Activated T-helper 1 cell treated with Interleukin-2 at 50 U/mL for 16 hours (primary cell): ENCODE measurements around the gene GXYLT2.
A peak's percentile ranks its signal among the peaks of the same experiment; 100 is the strongest.

Experiments used
- DNase-seq: peaks from one replicate; pipeline ENCODE4 v3.0.0-alpha.2; 2020; ENCODE audit warnings: low read depth

GXYLT2 gene, protein sequence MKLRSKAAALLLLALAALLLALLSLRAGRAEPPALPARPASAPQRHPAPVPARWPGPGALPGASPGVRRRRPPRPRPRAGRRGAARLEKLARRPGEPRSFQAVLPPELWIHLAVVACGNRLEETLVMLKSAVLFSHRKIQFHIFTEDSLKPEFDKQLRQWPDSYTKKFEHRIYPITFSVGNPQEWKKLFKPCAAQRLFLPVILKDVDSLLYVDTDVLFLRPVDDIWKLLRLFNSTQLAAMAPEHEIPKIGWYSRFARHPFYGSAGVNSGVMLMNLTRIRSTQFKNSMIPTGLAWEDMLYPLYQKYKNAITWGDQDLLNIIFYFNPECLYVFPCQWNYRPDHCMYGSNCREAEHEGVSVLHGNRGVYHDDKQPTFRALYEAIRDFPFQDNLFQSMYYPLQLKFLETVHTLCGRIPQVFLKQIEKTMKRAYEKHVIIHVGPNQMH

DNA sequence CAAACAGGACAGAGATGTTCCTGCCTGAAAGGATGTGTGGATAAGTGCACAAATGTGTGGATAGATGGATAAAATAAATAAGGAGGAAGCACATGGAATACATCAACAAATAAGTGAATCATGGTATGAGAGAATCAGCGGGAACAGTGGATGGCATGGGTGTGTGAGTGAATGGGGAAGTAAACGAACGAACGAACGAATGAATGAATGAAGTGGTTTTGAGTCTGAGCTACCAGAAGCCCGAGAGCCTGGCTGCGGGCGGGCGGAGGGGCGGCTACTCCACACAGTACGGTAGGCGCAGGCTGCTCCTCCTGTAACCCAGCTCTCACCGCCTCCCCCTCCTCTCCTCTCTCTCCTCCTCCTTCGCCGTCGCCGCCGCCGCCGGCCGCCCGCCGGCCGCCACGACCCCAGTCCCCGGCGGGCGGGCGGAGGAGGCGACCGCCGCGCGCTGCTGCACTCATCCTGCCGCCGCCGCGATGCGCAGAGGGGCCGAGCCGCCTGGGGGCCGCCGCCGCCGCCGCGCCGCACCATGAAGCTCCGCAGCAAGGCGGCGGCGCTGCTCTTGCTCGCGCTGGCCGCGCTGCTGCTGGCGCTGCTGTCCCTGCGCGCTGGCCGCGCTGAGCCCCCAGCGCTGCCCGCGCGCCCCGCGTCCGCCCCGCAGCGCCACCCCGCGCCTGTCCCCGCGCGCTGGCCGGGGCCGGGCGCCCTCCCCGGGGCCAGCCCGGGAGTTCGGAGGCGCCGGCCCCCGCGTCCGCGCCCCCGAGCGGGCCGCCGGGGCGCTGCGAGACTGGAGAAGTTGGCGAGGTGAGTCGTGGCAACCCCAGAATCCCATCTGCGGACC, at the start of gene GXYLT2:
GXYLT2 (plus strand) TSS at position 342 of the 841 bp plus-strand sequence; CDS start at position 530, 188 bp downstream.
- DNase-seq = no peak

DNA sequence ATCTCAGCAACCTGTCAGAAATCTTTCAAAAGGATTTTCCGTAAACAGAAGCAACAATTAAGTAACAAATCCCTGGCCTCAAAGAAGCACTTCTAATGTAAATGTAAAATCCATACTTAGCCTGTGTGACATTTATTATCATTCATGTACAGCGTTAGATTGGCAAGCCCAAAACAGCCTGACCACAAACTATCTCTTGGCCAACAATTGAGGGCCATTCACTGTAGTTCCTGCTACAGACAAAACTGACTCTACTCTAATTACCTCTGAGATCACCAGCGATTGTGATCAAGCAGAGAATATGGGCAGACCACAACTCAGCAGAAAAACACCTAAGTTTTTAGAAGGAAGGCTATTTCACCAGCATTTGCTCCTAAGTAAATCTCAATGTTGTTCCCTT, 48.8 kb upstream of the GXYLT2 start:
- no peak for DNase-seq

DNA sequence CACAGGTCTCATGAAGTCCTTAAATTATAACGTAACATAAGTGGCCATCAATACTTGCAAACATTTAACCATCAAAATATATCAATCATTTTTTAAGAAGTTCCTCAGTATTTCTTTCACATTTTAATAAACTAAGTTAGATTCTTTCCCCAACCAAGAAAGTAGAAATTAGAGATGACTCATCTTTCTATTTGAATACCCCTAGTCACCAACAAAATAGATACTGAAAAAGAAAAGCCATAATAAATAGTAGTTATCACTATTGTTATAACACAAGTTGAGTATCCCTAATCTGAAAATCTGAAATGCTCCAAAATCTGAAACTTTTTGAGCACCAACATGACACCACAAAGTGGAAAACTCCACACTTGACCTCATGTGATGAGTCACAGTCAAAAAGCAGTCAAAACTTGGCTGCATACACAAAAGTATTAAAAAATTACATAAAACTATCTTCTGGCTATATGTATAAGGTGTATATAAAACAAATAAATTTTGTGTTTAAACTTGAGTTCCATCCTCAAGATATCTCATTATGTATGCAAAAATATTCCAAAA, 43.3 kb upstream of the GXYLT2 start:
- DNase-seq = no peak

DNA sequence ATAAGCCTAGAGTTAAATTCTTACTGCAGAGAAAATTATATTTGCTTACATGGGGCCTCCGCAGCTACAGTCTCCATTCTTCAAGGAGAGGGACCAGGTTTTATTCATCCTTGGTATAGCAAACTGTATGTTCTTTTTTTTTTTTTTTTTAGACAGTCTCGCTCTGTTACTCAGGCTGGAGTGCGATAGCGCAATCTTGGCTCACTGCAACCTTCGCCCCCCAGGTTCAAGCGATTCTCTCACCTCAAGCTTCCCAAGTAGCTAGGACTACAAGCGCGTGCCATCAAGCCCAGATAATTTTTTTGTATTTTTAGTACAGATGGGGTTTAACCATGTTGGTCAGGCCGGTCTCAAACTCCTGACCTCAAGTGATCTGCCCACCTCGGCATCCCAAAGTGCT, 41.7 kb upstream of the GXYLT2 start:
- no peak for DNase-seq

DNA sequence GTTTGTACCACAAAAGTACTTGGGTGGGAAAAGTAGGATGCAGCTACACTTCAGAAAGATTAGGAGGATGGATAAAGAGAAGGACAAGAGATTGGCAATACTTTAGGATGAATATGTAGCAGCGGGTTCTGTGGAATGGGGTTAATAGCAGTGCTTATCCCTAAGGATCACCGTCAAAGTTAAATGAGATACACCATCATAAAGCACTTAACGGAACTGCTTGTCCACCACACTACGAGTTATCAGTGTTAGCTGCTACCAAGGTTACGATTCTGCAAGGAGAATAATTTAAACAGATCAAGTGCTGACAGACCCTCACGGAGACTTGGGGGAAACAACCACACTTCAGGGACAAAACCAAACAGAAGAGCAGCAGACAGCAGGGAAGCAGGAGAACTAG, 40.6 kb upstream of the GXYLT2 start:
- DNase-seq = no peak

DNA sequence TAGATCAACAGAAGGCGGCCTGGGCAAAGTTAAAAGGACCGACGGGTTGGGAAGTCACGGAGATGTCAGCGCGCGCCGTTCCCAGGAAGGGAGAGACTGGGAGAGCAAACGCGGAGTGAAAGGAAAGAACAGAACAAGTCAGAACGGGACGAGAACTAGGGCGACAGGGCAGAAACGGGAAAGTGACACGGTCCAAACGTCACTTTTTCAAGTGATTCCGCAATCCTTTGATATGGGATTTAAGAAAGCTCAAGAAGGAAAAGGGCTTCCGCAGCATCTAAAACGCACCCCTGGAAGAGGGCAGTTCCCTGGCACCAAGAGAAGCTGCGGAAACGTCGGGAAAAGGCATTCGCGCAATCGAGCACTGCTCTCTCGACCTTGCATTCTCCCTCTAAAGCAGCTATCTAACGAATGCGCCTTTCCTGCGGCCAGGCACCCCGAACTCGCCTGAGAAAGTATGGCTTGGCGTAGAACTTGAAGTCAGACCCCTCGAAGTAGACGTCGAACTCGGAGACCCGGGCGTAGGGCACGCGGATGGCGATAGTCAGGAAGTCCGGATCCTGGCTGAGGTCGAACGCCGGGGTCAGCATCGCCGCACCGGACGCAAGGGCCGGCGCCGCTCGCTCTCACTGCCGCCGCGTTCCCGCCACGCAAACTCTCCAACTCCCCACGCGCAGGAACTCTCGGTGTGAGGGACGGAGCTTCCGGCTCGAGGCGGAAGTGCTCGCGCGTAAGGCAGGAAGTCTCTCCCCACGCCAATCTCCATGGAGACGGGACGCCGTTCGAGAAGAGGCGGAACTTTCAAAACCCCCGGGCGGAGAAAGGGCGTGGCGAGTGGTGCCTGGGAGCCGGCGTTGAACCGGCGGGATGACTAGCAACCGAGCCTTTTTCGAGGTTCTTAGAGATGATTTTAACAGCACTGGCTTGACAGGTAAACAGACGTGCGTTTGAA, 39.8 kb upstream of the GXYLT2 start, which contains the start of gene SHQ1:
SHQ1 (minus strand) TSS at position 695 of the 952 bp plus-strand sequence; CDS start at position 590, 105 bp downstream.
- DNase-seq = peak; percentile 88

DNA sequence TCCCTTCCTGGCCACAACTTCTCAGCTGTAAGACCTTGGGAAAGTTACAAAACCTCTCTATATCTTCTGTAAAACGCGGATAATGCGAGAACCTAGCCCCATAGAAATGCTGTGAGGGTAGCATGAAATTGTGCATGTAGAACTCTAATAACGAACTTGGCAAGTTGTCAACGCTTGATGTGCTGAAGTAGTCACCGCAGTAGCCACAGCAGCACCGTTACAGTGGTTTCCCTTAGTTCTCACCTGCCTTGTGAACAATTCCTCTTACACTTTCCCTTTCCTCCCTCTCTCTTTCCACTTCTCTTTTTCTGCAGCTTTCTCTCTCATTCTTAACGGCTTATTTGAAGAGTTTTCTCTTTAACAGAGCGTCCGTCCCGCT, 39.2 kb upstream of the GXYLT2 start:
- no peak for DNase-seq

DNA sequence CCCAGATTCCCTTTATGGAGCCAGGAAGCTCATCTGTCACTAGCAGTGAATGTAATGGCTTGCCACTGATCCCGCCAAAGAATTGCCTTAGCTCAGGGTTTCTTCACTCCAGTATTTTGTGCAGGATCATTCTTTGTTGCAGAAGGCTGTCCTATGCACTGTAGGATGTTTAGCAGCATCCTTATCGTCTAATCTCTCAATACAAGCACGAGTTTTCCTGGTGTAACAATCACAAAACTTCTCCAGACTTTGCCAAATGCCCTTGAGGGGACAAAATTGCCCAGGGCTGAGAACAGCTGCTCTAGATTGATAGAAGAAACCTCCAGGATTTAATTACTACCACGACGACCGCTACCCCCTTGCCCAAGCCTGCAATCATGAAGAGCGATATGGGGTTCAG, 32.8 kb upstream of the GXYLT2 start:
- no peak for DNase-seq

DNA sequence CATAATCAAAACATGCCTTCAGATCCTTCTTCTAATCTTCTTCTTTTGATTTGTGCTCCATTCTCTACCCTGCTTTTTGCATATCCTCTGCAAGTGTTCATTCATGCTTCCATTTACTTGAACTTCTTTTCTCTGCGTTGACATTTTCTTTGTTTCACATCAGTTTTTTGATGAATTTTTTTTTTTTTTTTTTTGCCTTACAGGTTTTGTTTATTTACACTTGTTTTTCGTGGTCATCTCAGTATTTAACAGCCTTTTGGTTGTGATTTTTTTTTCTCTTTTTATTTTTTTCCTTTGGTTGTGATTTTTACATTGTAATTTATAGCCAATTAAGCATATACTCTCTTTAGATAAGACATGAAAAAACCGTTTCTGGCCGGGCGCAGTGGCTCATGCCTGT, 27.8 kb upstream of the GXYLT2 start:
- DNase-seq = no peak

DNA sequence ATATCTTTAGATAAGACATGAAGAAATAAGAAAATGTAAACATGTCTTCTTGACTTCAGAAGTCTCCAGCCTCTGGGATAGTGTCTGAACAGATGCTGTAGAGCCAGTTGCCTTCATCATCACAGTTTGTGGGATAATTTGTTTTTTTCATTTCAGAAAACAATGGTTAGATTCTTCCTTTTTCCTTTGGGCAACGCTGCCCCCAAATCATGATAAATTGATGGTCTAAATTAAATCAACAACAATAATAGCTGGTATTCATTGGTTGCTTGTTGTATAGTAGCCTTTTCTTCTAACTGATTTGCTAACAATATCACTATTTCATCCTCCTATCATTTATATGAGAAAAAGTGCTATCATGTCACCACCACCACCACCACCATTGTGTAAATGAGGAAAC, 27.0 kb upstream of the GXYLT2 start:
- no peak for DNase-seq

DNA sequence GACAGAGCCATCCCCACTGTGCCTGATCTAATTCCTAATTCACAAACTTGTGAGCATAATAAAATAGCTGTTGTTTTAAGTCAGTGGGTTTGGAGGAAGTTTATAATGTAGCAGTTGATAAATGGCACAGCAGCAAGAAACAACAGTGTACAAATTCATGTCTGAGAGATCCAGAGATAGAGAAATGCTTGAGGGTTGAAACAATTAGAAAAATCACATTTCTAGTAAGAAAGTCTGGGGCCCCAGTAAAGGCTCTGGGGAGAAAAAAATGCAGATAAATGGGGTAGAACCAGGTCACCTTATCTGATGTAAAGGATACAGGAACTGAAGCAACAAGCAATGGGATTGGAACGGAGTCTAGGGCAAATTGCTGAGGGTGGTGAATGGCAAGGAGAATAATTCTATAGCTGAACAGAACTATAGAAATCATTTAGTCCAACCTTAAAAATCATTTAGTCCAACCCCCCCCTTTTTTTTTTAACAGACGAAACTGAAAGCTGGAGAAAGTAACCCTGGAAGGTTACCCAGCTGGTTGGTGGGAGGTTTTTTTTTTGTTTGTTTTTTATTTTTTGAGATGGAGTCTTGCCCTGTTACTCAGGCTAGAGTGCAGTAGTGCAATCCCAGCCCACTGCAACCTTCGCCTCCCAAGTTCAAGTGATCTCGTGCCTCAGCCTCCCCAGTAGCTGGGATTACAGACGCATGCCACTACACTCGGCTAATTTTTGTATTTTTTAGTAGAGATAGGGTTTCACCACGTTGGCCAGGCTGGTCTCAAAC, 25.3 kb upstream of the GXYLT2 start:
- DNase-seq = no peak

DNA sequence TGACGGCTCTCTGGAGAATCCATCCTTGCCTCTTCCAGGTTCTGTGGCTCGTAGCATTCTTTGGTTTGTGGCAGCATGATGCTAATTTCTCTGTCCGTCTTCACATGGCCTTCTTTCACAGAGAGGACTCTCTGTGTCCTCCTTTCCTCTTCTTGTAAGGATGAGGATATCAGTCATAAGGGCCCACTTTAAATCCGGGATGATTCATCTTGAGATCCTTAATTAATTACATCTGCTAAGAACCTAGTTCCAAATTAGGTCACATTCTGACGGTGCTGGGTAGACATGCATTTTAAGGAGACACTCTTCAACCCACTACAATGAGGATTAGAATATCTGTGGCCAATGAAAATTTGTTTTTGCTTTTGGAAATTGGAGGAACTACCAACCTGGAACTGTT, 15.7 kb upstream of the GXYLT2 start:
- no peak for DNase-seq

DNA sequence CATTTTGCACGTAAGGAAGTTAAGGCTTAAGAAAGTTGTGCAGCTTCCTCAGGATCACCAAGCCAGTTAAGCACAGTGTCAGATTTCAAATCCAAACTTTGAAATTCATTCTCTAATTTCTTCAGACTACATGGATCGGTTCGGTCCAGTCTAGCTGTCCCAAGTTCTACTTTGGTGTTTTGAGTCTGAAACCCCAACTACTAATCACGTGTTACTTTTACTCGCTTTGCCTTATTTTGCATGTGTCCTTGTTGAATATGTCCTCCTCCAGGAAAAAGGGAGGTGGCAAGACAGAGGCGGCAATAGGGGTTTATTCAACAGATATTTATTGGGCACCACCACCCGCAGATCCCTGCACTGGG, 522 bp upstream of the GXYLT2 start:
- no peak for DNase-seq

DNA sequence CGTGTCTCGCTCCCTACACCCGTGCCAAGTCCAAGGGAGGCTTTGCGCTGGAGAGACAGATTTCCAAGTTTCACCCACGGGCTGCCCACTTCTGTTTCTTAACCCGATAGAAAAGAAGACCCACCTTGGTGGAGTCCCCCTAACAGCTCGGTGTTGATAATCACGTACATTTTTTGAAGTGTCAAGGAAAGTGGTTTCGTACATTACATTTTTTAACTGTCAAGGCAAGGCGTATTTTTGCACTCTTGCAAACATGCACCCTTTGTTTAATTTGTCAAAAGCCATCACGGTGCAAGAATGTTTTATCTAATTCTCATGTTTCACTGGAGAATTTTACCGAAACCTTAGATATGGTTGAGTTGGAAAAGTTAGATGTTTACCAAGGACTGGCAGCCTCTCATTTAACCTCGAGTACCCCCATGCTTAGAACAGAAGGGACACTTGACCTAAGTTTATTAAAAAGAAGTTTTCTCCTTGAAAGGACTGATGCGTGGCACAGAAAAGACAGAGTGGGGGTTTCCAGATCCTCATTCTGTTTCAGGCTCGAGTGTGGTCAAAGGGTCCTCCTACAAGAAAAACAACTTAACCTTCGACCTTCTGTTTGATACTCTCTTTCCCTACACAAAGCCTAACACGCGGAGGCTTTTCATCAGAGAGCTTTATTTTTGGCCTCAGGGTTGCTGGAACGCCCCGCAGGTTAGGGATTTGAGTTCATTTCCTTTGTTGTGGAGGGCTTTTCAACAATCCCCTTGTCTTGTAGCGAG, 882 bp downstream of the GXYLT2 start:
- DNase-seq = no peak

DNA sequence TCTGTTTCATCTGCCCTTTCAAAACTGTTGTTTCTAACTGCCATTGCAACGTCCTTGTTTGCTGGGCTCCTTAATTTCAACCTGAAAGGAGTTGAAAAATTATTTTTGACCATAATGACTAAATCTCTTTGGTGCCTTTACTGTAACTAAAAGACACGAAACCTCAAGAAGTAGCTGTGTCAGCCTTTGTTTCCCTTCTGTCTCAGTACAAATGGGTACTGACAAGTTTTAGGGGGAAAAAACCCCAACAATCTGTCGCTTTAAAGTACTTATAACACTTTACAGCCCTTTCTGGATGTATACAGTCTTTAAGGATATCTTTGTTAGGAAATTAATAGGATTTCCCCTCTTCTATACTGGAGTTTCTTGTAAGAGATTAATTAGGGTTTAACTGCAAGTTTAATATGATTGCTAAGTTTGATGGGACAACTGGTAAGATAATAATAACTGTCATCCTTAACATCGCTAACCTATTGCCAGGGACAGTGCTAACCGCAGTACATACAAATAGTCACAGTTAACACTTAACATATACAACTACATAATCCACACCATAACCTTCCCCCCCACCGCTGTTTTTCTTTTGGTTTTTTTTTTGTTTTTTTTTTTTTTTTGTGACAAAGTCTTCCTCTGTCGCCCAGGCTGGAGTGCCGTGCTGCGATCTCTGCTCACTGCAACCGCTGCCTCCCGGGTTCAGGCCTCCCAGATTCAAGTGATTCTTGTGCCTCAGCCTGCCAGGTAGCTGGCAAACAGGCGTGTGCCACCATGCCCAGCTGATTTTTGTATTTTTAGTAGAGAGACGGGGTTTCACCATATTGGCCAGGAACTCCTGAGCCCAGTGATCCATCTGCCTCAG, 1.7 kb downstream of the GXYLT2 start:
- DNase-seq = no peak

DNA sequence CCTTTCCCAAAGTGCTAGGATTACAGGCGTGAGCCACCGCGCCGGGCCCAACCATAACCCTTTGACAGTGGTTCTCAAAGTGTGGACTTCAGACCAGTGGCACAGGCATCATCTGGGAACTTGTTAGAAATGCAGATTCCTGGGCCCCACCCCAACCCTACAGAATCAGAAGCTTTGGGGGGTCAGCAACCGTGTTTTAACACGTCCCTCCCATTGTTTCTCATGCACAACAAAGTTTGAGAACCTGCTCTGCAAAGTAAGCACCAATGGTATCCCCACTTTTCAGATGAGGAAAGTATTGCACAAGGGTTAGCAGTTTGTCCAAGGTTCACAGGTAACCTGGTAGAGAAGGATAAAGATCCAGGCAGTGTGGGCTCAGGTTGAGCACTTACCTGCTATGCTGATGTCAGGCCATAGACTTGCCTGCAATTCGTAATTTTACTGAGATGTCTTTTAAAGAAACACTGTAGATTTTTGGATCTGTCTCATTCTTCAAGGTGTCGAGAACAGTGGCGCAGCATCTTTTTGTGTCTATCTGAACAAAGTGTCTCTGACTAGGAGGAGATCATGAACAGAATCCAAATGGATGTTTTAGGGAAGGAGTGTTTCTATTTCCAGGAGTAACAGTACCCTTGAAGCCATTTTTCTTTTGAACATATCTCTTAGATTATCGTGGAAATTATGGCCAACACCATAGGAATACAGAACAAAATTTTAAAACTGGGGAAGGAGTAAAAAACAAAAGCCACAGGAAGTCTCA, 2.5 kb downstream of the GXYLT2 start:
- DNase-seq = no peak

DNA sequence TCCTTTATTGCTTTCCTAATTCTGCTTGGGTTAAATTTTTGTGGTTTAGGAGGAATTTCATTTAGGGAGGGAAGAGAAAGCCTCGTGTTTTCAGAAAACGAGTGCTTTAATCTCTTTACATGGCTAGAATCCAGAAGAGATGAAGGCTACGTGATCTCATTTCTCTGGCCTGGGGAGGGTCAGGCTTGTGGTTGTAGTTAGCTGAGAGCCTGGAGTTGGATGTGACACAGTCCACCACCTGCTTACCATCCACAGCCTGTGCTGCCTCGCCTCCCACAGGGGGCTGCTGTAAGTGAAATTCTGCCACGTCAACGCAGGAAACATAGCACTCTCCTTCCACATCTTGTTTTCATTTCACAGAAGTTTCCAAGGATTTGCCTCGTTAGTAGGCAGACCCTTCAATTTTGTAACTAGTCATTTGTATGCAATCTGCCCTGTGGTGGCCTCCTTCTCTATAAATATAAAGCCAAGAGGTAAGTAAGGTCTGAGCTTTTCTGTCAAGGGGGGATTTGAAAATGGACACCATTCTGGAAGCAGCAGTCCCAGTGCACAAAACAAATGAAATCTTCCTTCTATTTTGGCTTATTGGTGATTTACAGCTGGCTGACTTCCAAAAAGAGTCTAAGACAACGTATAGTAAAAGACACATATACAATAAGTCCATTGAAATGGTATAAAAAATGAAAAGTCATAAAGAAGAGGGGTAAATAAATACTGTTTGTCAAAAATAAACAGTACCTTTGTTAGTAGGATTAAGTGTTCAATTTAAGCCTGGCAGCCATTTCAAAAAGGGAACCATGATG, 3.4 kb downstream of the GXYLT2 start:
- DNase-seq = no peak
